Gastroesophageal sphincter (tissue), 4 donors: Measurements from ENCODE around the gene DOK7. TPM values are rescaled to one million over a fixed set of nuclear protein-coding genes. Genes with fewer than 3 reads are reported as not detected.

ENCODE experiments used
- ATAC-seq: fragments of 150-250 bp; one replicate; pipeline ENCODE4 v1.9.1; 2016; ENCODE audit warnings: mild to moderate bottlenecking, moderate library complexity
- H3K27ac ChIP-seq, 4 donors: fragments of 200-600 bp; sonication (generic) in 3 of 4; 1 replicate in 3 of 4; 2 replicates in 1 of 4; pipeline ENCODE4 v1.5.1; 2016 to 2019
- H3K27me3 ChIP-seq: fragments of 200-600 bp; sonication (generic); one replicate; pipeline ENCODE4 v1.5.1; 2019
- H3K36me3 ChIP-seq, 2 donors: fragments of 200-600 bp; sonication (generic); one replicate each; pipeline ENCODE4 v1.5.1; 2019; ENCODE audit warnings: control low read depth in 1 of 2
- H3K4me1 ChIP-seq, 3 donors: fragments of 200-600 bp; sonication (generic); 1 replicate in 2 of 3; 2 replicates in 1 of 3; pipeline ENCODE4 v1.5.1; 2016 to 2019; ENCODE audit warnings: control low read depth in 2 of 3
- H3K4me3 ChIP-seq, 2 donors: fragments of 200-600 bp; sonication (generic); one replicate each; pipeline ENCODE4 v1.5.1; 2019; ENCODE audit warnings: mild to moderate bottlenecking in 1 of 2, moderate library complexity in 1 of 2
- H3K9me3 ChIP-seq, 3 donors: fragments of 200-600 bp; sonication (generic); one replicate each; pipeline ENCODE4 v1.5.1; 2017 to 2019; ENCODE audit warnings: control low read depth in 2 of 3
- EP300 ChIP-seq: sonication (generic); formaldehyde crosslinking; IDR thresholded peaks from one replicate; pipeline ENCODE4 v1.6.1; 2017; ENCODE audit warnings: antibody characterized with exemption, mild to moderate bottlenecking
- POLR2A ChIP-seq, 2 donors: fragments of 450-650 bp; IDR thresholded peaks; one replicate each; pipeline ENCODE4 v1.6.1; 2017; ENCODE audit warnings: antibody characterized with exemption in 2 of 2, mild to moderate bottlenecking in 2 of 2, moderate library complexity in 1 of 2
- POLR2AphosphoS5 ChIP-seq: sonication (generic); formaldehyde crosslinking; IDR thresholded peaks from one replicate; pipeline ENCODE4 v1.6.1; 2017; ENCODE audit warnings: antibody characterized with exemption
- WGBS, 2 donors: methylation state at CpG; one replicate each; pipeline ENCODE4 v1.1.5; 2018; ENCODE audit warnings: low coverage in 1 of 2; 5-methylcytosine and 5-hydroxymethylcytosine counted together
- total RNA-seq, 4 donors: library from RNA; depleted of rRNA; stranded (reverse); fragments of >200 nt; gene quantifications; one replicate each; pipeline ENCODE4 v1.1.0, GENCODE V29; 2016
- TF ChIP-seq, protein P1 (sequence below), 4 experiments: fragments of 200-600 bp in 2 of 4; fragments of 450-650 bp in 2 of 4; sonication (generic) in 1 of 4; IDR thresholded peaks; one replicate each; pipeline ENCODE4 v1.5.1; 2017 to 2019; ENCODE audit warnings: antibody characterized with exemption in 4 of 4, mild to moderate bottlenecking in 2 of 4, moderate library complexity in 2 of 4

DOK7 gene
- total RNA-seq, 4 donors from 2014 or later, result 0.32 to 5.3 (median 2.8) TPM

DNA sequence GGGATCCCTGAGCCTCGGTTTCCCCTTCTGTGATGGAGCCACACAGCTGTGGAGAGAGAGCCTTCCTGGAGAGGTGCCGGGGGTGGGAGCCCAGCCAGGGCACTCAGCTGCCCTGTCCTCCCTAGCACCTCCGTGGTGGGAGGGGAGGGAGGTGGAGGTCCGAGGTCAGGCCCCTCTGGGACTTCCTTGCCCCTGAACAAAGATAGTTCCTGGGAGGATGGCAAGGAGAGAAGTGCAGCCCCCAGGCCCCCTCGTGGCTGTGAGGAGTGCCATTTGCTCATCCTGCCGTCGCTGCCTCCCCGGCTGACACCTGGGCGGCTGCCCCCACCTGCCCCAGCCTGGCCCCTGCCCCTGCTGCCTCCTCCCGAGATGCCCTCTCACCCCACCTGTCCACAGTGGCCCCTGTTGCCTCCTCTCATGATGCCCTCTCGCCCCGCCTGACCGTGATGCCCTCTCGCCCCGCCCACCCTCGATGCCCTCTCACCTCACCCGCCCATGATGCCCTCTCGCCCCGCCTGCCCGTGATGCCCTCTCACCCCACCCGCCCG lies 12.7 kb downstream of the DOK7 start:
- Histone ChIP-seq H3K27me3 (peaks cover 75% of the 10 kb centered on the region), H3K9me3 (no peaks in the 10 kb centered on the region), H3K4me1 (peaks cover 0 to 8% (median 0%) of the 10 kb centered on the region in 3 donors), H3K4me3 (no peak overlapping the region), H3K27ac (no peak overlapping the region), H3K36me3 (no peaks in the 10 kb centered on the region)
- no peak for TF ChIP-seq POLR2AphosphoS5
- TF ChIP-seq POLR2A (IDR thresholded peaks at IDR 0.05), result no peak
- TF ChIP-seq, protein P1, sequence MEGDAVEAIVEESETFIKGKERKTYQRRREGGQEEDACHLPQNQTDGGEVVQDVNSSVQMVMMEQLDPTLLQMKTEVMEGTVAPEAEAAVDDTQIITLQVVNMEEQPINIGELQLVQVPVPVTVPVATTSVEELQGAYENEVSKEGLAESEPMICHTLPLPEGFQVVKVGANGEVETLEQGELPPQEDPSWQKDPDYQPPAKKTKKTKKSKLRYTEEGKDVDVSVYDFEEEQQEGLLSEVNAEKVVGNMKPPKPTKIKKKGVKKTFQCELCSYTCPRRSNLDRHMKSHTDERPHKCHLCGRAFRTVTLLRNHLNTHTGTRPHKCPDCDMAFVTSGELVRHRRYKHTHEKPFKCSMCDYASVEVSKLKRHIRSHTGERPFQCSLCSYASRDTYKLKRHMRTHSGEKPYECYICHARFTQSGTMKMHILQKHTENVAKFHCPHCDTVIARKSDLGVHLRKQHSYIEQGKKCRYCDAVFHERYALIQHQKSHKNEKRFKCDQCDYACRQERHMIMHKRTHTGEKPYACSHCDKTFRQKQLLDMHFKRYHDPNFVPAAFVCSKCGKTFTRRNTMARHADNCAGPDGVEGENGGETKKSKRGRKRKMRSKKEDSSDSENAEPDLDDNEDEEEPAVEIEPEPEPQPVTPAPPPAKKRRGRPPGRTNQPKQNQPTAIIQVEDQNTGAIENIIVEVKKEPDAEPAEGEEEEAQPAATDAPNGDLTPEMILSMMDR (IDR thresholded peaks at IDR 0.05), result no peak
- TF ChIP-seq EP300, result no peak
- 80% methylated on average over 3 of the region's 22 CpGs; no CpG with 5 or more reads in 1 of the 2 donors for WGBS, 2 donors
- no peak for ATAC-seq

DNA sequence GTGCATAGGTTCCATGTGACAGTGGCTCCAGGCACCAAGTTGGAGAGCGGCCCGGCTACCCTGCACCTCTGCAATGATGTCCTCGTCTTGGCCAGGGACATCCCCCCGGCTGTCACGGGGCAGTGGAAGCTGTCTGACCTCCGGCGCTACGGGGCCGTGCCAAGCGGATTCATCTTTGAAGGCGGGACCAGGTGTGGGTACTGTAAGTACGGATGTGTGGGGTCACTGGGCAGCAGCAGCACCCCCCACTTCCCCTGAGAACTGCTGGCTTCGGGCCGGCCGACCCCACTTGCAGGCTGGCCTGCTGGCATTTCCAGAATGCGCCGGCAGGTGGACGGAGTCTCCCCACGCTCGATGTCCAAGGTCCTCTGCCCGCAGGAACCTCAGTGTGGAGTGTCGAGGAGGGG lies 13.2 kb downstream of the DOK7 start:
- no peaks in the 10 kb centered on the region for H3K9me3 ChIP-seq
- peaks cover 0 to 11% (median 0%) of the 10 kb centered on the region in 3 donors for H3K4me1 ChIP-seq
- peaks cover 78% of the 10 kb centered on the region for H3K27me3 ChIP-seq
- WGBS, 2 donors, result 83% methylated on average over 7 of the region's 22 CpGs; no CpG with 5 or more reads in 1 of the 2 donors
- TF ChIP-seq, protein P1 (IDR thresholded peaks at IDR 0.05), result no peak
- TF ChIP-seq POLR2AphosphoS5 (no peak), POLR2A (IDR thresholded peaks at IDR 0.05) (no peak), EP300 (no peak)
- ATAC-seq, result no peak
- H3K27ac ChIP-seq, result no peak overlapping the region
- no peaks in the 10 kb centered on the region for H3K36me3 ChIP-seq
- H3K4me3 ChIP-seq, result no peak overlapping the region

DNA sequence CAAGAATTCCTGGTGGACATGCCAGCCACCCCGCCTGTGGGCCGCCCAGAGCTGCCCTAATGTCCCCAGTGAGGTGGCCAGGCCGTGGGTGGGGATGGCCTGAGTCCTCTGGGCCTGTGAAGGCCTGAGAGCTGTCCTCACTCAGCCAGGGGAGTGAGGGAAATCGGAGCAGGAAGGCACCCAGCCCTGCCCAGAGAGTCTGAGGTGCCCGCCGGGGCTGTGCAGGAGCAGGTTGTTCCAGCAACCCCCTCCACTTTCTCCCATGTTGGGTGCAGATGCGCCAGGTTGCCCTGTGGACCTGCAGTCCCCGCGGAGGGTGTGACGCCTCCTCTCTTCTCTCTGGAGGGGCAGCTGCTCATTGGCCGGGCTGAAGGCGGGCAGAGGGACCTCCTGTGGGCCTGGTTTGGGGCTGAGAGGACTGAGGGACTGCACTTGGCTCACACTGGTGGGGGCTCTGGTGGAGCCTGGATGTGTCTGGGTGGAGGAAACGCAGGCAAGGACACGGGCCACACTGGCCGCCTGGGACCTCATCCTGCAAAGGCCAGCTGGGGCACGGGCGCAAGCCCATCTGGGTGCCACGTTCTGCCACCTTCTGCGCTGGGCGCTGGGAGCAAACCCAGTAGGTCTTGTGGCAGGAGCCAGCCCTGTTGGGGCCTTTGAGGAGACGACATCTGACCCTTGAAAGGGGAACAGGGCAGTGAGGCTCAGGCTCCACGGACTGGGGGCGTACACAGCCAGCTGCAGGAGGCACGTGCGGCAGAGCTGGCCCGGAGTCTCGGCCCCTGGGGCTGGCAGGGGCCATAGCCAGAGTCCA lies 14.0 kb downstream of the DOK7 start:
- no peak for ATAC-seq
- Histone ChIP-seq H3K9me3 (no peaks in the 10 kb centered on the region), H3K4me1 (peaks cover 0 to 11% (median 0%) of the 10 kb centered on the region in 3 donors), H3K27ac (no peak overlapping the region), H3K4me3 (no peak overlapping the region), H3K36me3 (no peaks in the 10 kb centered on the region), H3K27me3 (peaks cover 78% of the 10 kb centered on the region)
- TF ChIP-seq, protein P1 (IDR thresholded peaks at IDR 0.05), result no peak
- no peak for TF ChIP-seq EP300
- 90% methylated on average over 2 of the region's 27 CpGs; no CpG with 5 or more reads in 1 of the 2 donors for WGBS, 2 donors

DNA sequence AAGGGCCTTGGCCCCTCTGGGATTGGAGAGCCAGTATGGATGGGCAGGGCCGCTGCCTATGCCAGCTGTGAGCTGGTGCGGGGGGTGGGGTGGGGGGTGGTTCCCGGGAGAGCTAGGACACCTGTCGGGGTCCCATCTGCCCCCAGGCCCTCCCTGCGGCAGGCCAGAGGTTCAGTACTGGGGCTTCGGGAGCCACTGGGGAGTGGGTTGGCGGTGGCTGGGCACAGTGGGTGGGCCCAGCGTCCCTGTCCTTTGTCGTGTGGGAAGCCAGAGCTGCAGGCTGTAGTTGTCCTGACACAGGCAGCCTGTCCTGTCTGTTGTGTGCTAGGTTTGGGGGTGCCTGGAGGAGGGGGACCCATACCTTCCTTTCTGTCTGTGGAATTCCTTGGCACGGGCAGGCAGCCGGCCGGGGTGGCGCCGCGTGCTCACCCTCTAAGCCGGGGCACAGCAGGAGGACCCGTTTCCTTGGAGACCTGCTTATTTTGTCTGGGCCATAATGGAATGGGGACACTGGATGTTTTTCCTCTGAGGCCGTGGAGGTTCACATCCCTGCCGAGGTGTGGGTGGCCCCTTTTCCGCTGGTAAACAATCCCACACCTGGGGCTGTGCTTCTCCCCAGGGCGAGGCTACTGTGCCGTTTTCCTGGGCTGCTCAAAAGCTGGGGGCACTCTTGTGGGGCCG lies 14.8 kb downstream of the DOK7 start:
- no peak overlapping the region for H3K4me3 ChIP-seq
- TF ChIP-seq, protein P1 (IDR thresholded peaks at IDR 0.05), result no peak
- TF ChIP-seq POLR2AphosphoS5, result no peak
- TF ChIP-seq POLR2A (IDR thresholded peaks at IDR 0.05), result no peak
- TF ChIP-seq EP300, result no peak
- no peaks in the 10 kb centered on the region for H3K9me3 ChIP-seq
- no CpG with 5 or more reads among the region's 23 CpGs for WGBS, 2 donors
- H3K4me1 ChIP-seq, result peaks cover 0 to 11% (median 0%) of the 10 kb centered on the region in 3 donors
- no peak overlapping the region for H3K27ac ChIP-seq
- ATAC-seq, result no peak
- no peaks in the 10 kb centered on the region for H3K36me3 ChIP-seq
- H3K27me3 ChIP-seq, result peaks cover 78% of the 10 kb centered on the region
